Activated CD8-positive, alpha-beta memory T cell treated with anti-CD3 and anti-CD28 coated beads for 4 hours (primary cell): ENCODE results near the gene P2RY12.

ENCODE experiments used
- DNase-seq, 2 donors: peaks; one replicate each; pipeline ENCODE4 v3.0.0-alpha.2; 2020; ENCODE audit warnings: low read depth in 2 of 2

P2RY12 gene

GRCh38 chr3:151307131-151307530, 77.4 kb downstream of the P2RY12 start:
- DNase-seq: no peak

GRCh38 chr3:151306168-151306810, 78.3 kb downstream of the P2RY12 start:
- DNase-seq: no peak

GRCh38 chr3:151305775-151306151, 78.8 kb downstream of the P2RY12 start:
- no peak for DNase-seq

GRCh38 chr3:151305060-151305774, 79.3 kb downstream of the P2RY12 start:
- DNase-seq: no peak

GRCh38 chr3:151303751-151304150, 80.8 kb downstream of the P2RY12 start:
- DNase-seq: no peak

- no peak for DNase-seq
These were observed 82.8 kb downstream of the P2RY12 start for GRCh38 chr3:151301787-151302186.

GRCh38 chr3:151300539-151300938, 84.0 kb downstream of the P2RY12 start:
- no peak for DNase-seq

GRCh38 chr3:151299006-151299405, 85.5 kb downstream of the P2RY12 start:
- DNase-seq: no peak

GRCh38 chr3:151297429-151297828, 87.1 kb downstream of the P2RY12 start:
- no peak for DNase-seq

- DNase-seq: no peak
These were observed 88.3 kb downstream of the P2RY12 start for GRCh38 chr3:151296226-151296625.

GRCh38 chr3:151293127-151293526, 91.4 kb downstream of the P2RY12 start:
- no peak for DNase-seq

- no peak for DNase-seq
These were observed 93.9 kb downstream of the P2RY12 start for GRCh38 chr3:151290673-151291072.

- no peak for DNase-seq
These were observed 95.1 kb downstream of the P2RY12 start for GRCh38 chr3:151289445-151289844.
